GM23338 (cell line): ENCODE measurements around the gene CBS. TPM values are rescaled to one million over a fixed set of nuclear protein-coding genes. Genes with fewer than 3 reads are reported as not detected.

Source experiments
- ATAC-seq: fragments of 200-7000 bp; cut with Tn5 transposase; 3 replicates; pipeline ENCODE4 v1.9.1; 2020
- DNase-seq: peaks from one replicate; pipeline ENCODE4 v3.0.0-alpha.2; 2015; ENCODE audit warnings: low spot score
- H2AFZ ChIP-seq: fragments of 200-600 bp; sonication (generic); 2 replicates; pipeline ENCODE4 v1.8.0; 2016; ENCODE audit warnings: antibody characterized with exemption, mild to moderate bottlenecking, moderate library complexity
- H3F3A ChIP-seq: fragments of 200-600 bp; sonication (generic); replicated peaks from 2 replicates; pipeline ENCODE4 v1.8.0; 2017; ENCODE audit warnings: antibody characterized with exemption, mixed run types, low read depth
- H3K27ac ChIP-seq: fragments of 200-600 bp; sonication (generic); 2 replicates; pipeline ENCODE4 v1.6.1; 2016; ENCODE audit warnings: low read depth
- H3K27me3 ChIP-seq: fragments of 200-600 bp; sonication (generic); 2 replicates; pipeline ENCODE4 v1.8.0; 2016; ENCODE audit warnings: mild to moderate bottlenecking, mixed run types, moderate library complexity; ENCODE audit not compliant: insufficient read depth
- H3K36me3 ChIP-seq: fragments of 200-600 bp; sonication (generic); 2 replicates; pipeline ENCODE4 v1.8.0; 2016; ENCODE audit warnings: mild to moderate bottlenecking; ENCODE audit not compliant: insufficient read depth
- H3K4me1 ChIP-seq: fragments of 200-600 bp; sonication (generic); 2 replicates; pipeline ENCODE4 v1.8.0; 2016; ENCODE audit warnings: mild to moderate bottlenecking, moderate library complexity; ENCODE audit not compliant: insufficient read depth
- H3K4me2 ChIP-seq: fragments of 200-600 bp; sonication (generic); 2 replicates; pipeline ENCODE4 v1.7.1; 2017; ENCODE audit warnings: mixed run types
- H3K4me3 ChIP-seq: fragments of 200-600 bp; sonication (generic); 2 replicates; pipeline ENCODE4 v1.6.1; 2016; ENCODE audit warnings: mixed run types
- H3K79me2 ChIP-seq: fragments of 200-600 bp; sonication (generic); replicated peaks from 2 replicates; pipeline ENCODE4 v1.8.0; 2017; ENCODE audit warnings: mild to moderate bottlenecking; ENCODE audit not compliant: insufficient read depth
- H3K9me2 ChIP-seq: fragments of 200-600 bp; sonication (generic); 2 replicates; pipeline ENCODE4 v1.8.0; 2017; ENCODE audit not compliant: insufficient read depth
- H4K20me1 ChIP-seq: fragments of 200-600 bp; sonication (generic); replicated peaks from 2 replicates; pipeline ENCODE4 v1.8.0; 2017; ENCODE audit warnings: mild to moderate bottlenecking; ENCODE audit not compliant: insufficient read depth
- H3K27ac Mint-ChIP-seq: 2 replicates; pipeline ENCODE4 v1.8.0; 2020; ENCODE audit warnings: inconsistent platforms, mild to moderate bottlenecking, moderate library complexity, mixed read lengths
- H3K27me3 Mint-ChIP-seq: 3 replicates; pipeline ENCODE4 v1.8.0; 2022; ENCODE audit warnings: low read depth, mild to moderate bottlenecking, moderate library complexity, mixed read lengths, inconsistent platforms; ENCODE audit not compliant: insufficient read depth, poor library complexity
- H3K36me3 Mint-ChIP-seq: 3 replicates; pipeline ENCODE4 v1.8.0; 2021; ENCODE audit warnings: low read depth, mild to moderate bottlenecking, inconsistent platforms, moderate library complexity, mixed read lengths
- H3K4me1 Mint-ChIP-seq: 3 replicates; pipeline ENCODE4 v1.8.0; 2020; ENCODE audit warnings: mild to moderate bottlenecking, inconsistent platforms, mixed read lengths
- H3K4me3 Mint-ChIP-seq: 3 replicates; pipeline ENCODE4 v1.8.0; 2021; ENCODE audit warnings: moderate library complexity, mild to moderate bottlenecking, inconsistent platforms, mixed read lengths
- H3K9me3 Mint-ChIP-seq: 3 replicates; pipeline ENCODE4 v1.8.0; 2020; ENCODE audit warnings: moderate library complexity, mild to moderate bottlenecking, inconsistent platforms, mixed read lengths
- CREB1 ChIP-seq: fragments of 250-450 bp; sonication (Bioruptor Pico); IDR thresholded peaks from 2 replicates; pipeline ENCODE4 v1.5.0; 2020; ENCODE audit warnings: low read depth, mild to moderate bottlenecking, moderate library complexity
- ETS1 ChIP-seq: IDR thresholded peaks from 2 replicates; pipeline ENCODE4 v1.6.1; 2016; ENCODE audit warnings: antibody characterized with exemption
- EZH2 ChIP-seq: fragments of 200-600 bp; sonication (generic); IDR thresholded peaks from one replicate; pipeline ENCODE4 v1.8.0; 2017; ENCODE audit warnings: antibody characterized with exemption, mild to moderate bottlenecking, low read depth; ENCODE audit not compliant: unreplicated experiment
- EZH2phosphoT487 ChIP-seq: fragments of 200-600 bp; sonication (generic); IDR thresholded peaks from one replicate; pipeline ENCODE4 v1.8.1; 2018; ENCODE audit warnings: antibody characterized with exemption; ENCODE audit not compliant: unreplicated experiment
- NANOG ChIP-seq: IDR thresholded peaks from 2 replicates; pipeline ENCODE4 v1.6.1; 2016; ENCODE audit warnings: antibody characterized with exemption, borderline replicate concordance
- STAT1 ChIP-seq: IDR thresholded peaks from one replicate; pipeline ENCODE4 v1.6.1; 2016; ENCODE audit warnings: antibody characterized with exemption; ENCODE audit not compliant: unreplicated experiment
- ZNF331 ChIP-seq: fragments of 250-450 bp; sonication (Bioruptor Pico); IDR thresholded peaks from 2 replicates; pipeline ENCODE4 v1.5.0; 2020; ENCODE audit warnings: low read depth, mild to moderate bottlenecking, moderate library complexity
- ZNF462 ChIP-seq: fragments of 250-450 bp; sonication (Bioruptor Pico); IDR thresholded peaks from 2 replicates; pipeline ENCODE4 v1.5.0; 2020; ENCODE audit warnings: mild to moderate bottlenecking, moderate library complexity
- polyA plus RNA-seq: library from polyadenylated mRNA; unstranded; fragments of >200 nt; fragmentation: Nextera tagmentation; extraction: Ambion mirVana; gene quantifications from 2 replicates; pipeline ENCODE4 v1.2.1, GENCODE V29; 2016
- total RNA-seq: library from RNA; depleted of rRNA; stranded (reverse); fragments of >200 nt; shearing (Covaris generic); gene quantifications from 2 replicates; pipeline ENCODE4 v1.2.3, GENCODE V29; 2014

CBS gene
- total and polyA plus RNA-seq, 2 experiments from 2014 or later: 421 to 861 TPM

GRCh38 chr21:43031121-43031619 is 44.5 kb downstream of the CBS start (continued):
- TF ChIP-seq ZNF462 (CRISPR knock-in tag) (no peak), EZH2 (no peak)

GRCh38 chr21:43029785-43030184 is 45.9 kb downstream of the CBS start:
- H3K4me3 Mint-ChIP-seq: no peak overlapping the region
- no peak for TF ChIP-seq ZNF462 (CRISPR knock-in tag)
- no peak for TF ChIP-seq CREB1 (CRISPR knock-in tag)
- TF ChIP-seq EZH2phosphoT487: no peak
- no peak for TF ChIP-seq ETS1
- TF ChIP-seq STAT1: no peak
- no peak for TF ChIP-seq NANOG
- TF ChIP-seq ZNF331 (CRISPR knock-in tag): no peak

More at GRCh38 chr21:43029785-43030184, 45.9 kb downstream of the CBS start:
- H4K20me1 ChIP-seq: no peaks in the 10 kb centered on the region
- Mint-ChIP-seq H3K27ac (no peak overlapping the region), H3K27me3 (peaks cover 4% of the 10 kb centered on the region), H3K9me3 (no peaks in the 10 kb centered on the region), H3K4me1 (0 out of 3 replicates have a peak, but pooled peaks cover 3% of the 10 kb centered on the region), H3K36me3 (peaks cover 57% of the 10 kb centered on the region)
- no peak overlapping the region for H2AFZ ChIP-seq
- H3K27ac ChIP-seq: no peak overlapping the region
- H3K79me2 ChIP-seq: no peaks in the 10 kb centered on the region
- H3K4me2 ChIP-seq: no peak overlapping the region
- DNase-seq: no peak
- no peaks in the 10 kb centered on the region for H3K4me1 ChIP-seq
- peaks cover 12% of the 10 kb centered on the region for H3K36me3 ChIP-seq
- H3F3A ChIP-seq: 0 out of 2 replicates have a peak, but pooled peaks cover 11% of the 10 kb centered on the region
- H3K27me3 ChIP-seq: no peaks in the 10 kb centered on the region
- ATAC-seq: no peak
- no peak overlapping the region for H3K4me3 ChIP-seq
- no peaks in the 10 kb centered on the region for H3K9me2 ChIP-seq
